Measurements from ENCODE around the gene TMEM196. TPM values are rescaled to one million over a fixed set of nuclear protein-coding genes. Genes with fewer than 3 reads are reported as not detected.

Gene TMEM196
- under 1 TPM in 2 of 4 donors, not detected in 2; 0.17 to 0.52 TPM for polyA plus RNA-seq (ENCODE audit: insufficient read length in 4 of 4)

GRCh38 chr7:19772841-19773760, at the start of gene TMEM196:
TSS of gene TMEM196 (minus strand) at chr7:19773617. CDS start at chr7:19772696, 921 bp downstream.
- peak in 3 of 4 donors; percentile 18 to 47 (median 40) for DNase-seq (ENCODE audit: low read depth in 4 of 4, low spot score in 3 of 4)

- no peak for DNase-seq (ENCODE audit: low read depth in 4 of 4, low spot score in 3 of 4)
Observed at GRCh38 chr7:19816128-19816527, 42.7 kb upstream of the TMEM196 start.

- DNase-seq (ENCODE audit: low read depth in 4 of 4, low spot score in 3 of 4), result no peak
Observed at GRCh38 chr7:19815546-19815945, 42.1 kb upstream of the TMEM196 start.

GRCh38 chr7:19814776-19815175, 41.4 kb upstream of the TMEM196 start:
- no peak for DNase-seq (ENCODE audit: low read depth in 4 of 4, low spot score in 3 of 4)

- no peak for DNase-seq (ENCODE audit: low read depth in 4 of 4, low spot score in 3 of 4)
Observed at GRCh38 chr7:19811386-19811785, 38.0 kb upstream of the TMEM196 start.

- no peak for DNase-seq (ENCODE audit: low read depth in 4 of 4, low spot score in 3 of 4)
Observed at GRCh38 chr7:19798986-19799385, 25.6 kb upstream of the TMEM196 start.

GRCh38 chr7:19783541-19783940, 10.1 kb upstream of the TMEM196 start:
- no peak for DNase-seq (ENCODE audit: low read depth in 4 of 4, low spot score in 3 of 4)

- DNase-seq (ENCODE audit: low read depth in 4 of 4, low spot score in 3 of 4), result no peak
Observed at GRCh38 chr7:19776981-19777380, 3.6 kb upstream of the TMEM196 start.

- no peak for DNase-seq (ENCODE audit: low read depth in 4 of 4, low spot score in 3 of 4)
Observed at GRCh38 chr7:19775578-19775977, 2.2 kb upstream of the TMEM196 start.

GRCh38 chr7:19772306-19772705, 1.1 kb downstream of the TMEM196 start:
- DNase-seq (ENCODE audit: low read depth in 4 of 4, low spot score in 3 of 4), result no peak

- DNase-seq (ENCODE audit: low read depth in 4 of 4, low spot score in 3 of 4), result no peak
Observed at GRCh38 chr7:19762631-19763030, 10.8 kb downstream of the TMEM196 start.

GRCh38 chr7:19754521-19755116, 18.8 kb downstream of the TMEM196 start:
- DNase-seq (ENCODE audit: low read depth in 4 of 4, low spot score in 3 of 4), result no peak

- DNase-seq (ENCODE audit: low read depth in 4 of 4, low spot score in 3 of 4), result no peak
Observed at GRCh38 chr7:19752020-19752419, 21.4 kb downstream of the TMEM196 start.

- DNase-seq (ENCODE audit: low read depth in 4 of 4, low spot score in 3 of 4), result no peak
Observed at GRCh38 chr7:19749658-19750057, 23.8 kb downstream of the TMEM196 start.

GRCh38 chr7:19747740-19748339, 25.6 kb downstream of the TMEM196 start:
- peak in 1 of 4 donors; percentile 10 for DNase-seq (ENCODE audit: low read depth in 4 of 4, low spot score in 3 of 4)

GRCh38 chr7:19744075-19744474, 29.3 kb downstream of the TMEM196 start:
- DNase-seq (ENCODE audit: low read depth in 4 of 4, low spot score in 3 of 4), result no peak

- no peak for DNase-seq (ENCODE audit: low read depth in 4 of 4, low spot score in 3 of 4)
Observed at GRCh38 chr7:19728716-19729115, 44.7 kb downstream of the TMEM196 start.

GRCh38 chr7:19725770-19726169, 47.6 kb downstream of the TMEM196 start:
- no peak for DNase-seq (ENCODE audit: low read depth in 4 of 4, low spot score in 3 of 4)

GRCh38 chr7:19715499-19715898, 57.9 kb downstream of the TMEM196 start:
- DNase-seq (ENCODE audit: low read depth in 4 of 4, low spot score in 3 of 4), result no peak

- peak in 2 of 4 donors; percentile 6 to 12 for DNase-seq (ENCODE audit: low read depth in 4 of 4, low spot score in 3 of 4)
Observed at GRCh38 chr7:19713676-19714075, 59.7 kb downstream of the TMEM196 start.

GRCh38 chr7:19709249-19709578, 64.2 kb downstream of the TMEM196 start:
- no peak for DNase-seq (ENCODE audit: low read depth in 4 of 4, low spot score in 3 of 4)
